RWPE1 (cell line): Measurements from ENCODE around the gene IFT22.

Experiments
- CTCF ChIA-PET: fragments of 350-600 bp; sonication (Branson Sonifier 250); formaldehyde crosslinking; extraction: SDS; loops from one replicate; lab custom pipeline; 2021; lab: Yijun Ruan, JAX
- POLR2A ChIA-PET: fragments of 400-600 bp; formaldehyde crosslinking; extraction: SDS; loops from one replicate; lab custom pipeline; 2020; ENCODE audit warnings: antibody characterized with exemption; ENCODE audit not compliant: low non-redundant PET; lab: Yijun Ruan, JAX
- DNase-seq: peaks from one replicate; pipeline ENCODE4 v3.0.0; 2012; ENCODE audit warnings: low spot score
- H3K27ac ChIP-seq: fragments of 450-650 bp; 2 replicates; pipeline ENCODE4 v1.5.1; 2017
- TF ChIP-seq, protein P1 (sequence below): fragments of 450-650 bp; conservative IDR thresholded peaks from 2 replicates; pipeline ENCODE4 v1.5.1; 2017; ENCODE audit warnings: low read depth, mild to moderate bottlenecking

IFT22 gene

DNA sequence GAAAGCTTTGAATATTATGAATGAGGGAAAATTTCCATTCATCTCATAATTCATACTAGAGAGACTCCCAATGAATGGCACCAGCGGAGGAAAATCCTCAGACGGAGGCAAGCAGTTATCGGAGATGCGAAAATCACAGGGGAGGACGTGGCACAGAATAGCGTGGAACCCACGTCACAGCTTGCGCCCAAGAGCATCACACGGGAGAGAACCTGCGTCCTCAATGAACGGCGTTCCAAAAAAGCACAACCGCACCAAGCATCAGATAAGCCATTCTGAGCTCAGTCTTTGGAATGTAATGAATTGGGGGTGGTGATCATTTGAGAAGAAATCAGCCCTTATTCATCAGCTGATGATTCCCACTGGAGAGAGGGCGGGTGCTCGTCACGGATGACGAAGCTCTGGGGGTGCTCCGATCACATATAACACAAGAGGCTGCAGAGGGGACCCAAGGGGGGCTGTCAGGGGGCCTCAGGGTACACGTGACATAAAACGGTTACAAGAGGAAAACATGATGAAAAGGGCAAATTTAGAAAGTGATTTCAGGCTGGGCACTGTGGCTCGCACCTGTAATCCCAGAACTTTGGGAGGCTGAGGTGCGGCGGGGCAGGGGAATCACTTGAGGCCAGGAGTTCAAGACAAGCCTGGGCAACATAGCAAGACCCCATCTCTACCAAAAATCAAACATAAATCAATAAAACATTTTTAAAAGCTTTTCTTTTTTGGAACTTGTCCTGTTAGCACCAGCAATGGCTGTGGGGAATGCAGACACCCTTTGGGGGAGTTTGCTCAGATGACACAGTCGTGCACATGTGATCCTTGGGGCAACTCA is 42.9 kb downstream of the IFT22 start:
- TF ChIP-seq, protein P1, sequence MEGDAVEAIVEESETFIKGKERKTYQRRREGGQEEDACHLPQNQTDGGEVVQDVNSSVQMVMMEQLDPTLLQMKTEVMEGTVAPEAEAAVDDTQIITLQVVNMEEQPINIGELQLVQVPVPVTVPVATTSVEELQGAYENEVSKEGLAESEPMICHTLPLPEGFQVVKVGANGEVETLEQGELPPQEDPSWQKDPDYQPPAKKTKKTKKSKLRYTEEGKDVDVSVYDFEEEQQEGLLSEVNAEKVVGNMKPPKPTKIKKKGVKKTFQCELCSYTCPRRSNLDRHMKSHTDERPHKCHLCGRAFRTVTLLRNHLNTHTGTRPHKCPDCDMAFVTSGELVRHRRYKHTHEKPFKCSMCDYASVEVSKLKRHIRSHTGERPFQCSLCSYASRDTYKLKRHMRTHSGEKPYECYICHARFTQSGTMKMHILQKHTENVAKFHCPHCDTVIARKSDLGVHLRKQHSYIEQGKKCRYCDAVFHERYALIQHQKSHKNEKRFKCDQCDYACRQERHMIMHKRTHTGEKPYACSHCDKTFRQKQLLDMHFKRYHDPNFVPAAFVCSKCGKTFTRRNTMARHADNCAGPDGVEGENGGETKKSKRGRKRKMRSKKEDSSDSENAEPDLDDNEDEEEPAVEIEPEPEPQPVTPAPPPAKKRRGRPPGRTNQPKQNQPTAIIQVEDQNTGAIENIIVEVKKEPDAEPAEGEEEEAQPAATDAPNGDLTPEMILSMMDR = no peak
- no peak overlapping the region for H3K27ac ChIP-seq
- DNase-seq = no peak
- ChIA-PET CTCF (interaction anchor here (0.6 to 0.7 kb wide), 2 partner anchors 14 to 37 kb away, joined by 3 to 5 read pairs; no protein-coding TSS in a partner anchor), POLR2A (no interaction called here)

DNA sequence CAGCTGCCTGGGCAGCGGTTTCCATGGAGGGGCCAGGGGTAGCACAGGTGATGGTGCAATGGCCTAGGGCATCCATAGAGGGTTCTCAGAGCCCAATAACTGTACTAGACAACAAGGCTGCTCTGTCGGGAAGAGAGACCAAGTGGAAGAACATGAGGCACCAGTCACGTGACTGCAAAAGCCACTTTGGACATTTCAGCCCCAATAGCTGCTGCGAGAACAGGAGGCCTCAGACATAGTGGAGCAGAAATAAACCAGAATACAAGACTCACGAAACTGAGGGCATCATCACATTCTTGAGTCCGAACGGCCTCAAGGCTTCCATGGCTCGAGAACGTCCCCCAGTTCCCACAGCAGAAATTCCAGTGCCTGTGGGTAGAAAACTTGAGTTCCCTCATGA is 44.5 kb downstream of the IFT22 start:
- TF ChIP-seq, protein P1 = no peak
- ChIA-PET POLR2A (no interaction called here), CTCF (interaction anchor here (0.6 kb wide), 1 partner anchor 163 kb away, joined by 3 read pairs; no protein-coding TSS in a partner anchor)

DNA sequence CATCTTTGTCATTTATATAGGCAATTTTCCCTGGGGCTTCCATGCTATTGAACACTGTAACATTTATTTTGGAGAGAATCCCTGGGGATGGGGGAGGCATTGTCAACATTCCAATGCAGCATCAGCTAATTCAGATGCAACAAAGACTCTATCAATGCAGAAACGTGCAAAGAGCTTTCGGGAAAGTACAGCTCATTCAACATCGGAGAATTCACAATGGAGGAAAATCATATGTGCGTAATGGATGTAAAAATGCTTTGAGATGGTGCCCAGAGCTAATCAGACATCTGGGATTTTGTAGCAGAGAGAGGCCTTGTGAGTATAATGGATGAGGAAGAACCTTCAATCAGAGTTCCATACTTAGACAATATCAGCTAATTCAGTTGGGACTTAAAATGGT is 48.4 kb downstream of the IFT22 start:
- ChIA-PET POLR2A (no interaction called here), CTCF (interaction anchor here (0.6 kb wide), 1 partner anchor 18 kb away, joined by 4 read pairs; no protein-coding TSS in a partner anchor)
- H3K27ac ChIP-seq = no peak overlapping the region
- DNase-seq = no peak
- TF ChIP-seq, protein P1 = no peak

More for the DNA sequence above, 44.5 kb downstream of the IFT22 start:
- no peak for DNase-seq
- H3K27ac ChIP-seq = no peak overlapping the region

DNA sequence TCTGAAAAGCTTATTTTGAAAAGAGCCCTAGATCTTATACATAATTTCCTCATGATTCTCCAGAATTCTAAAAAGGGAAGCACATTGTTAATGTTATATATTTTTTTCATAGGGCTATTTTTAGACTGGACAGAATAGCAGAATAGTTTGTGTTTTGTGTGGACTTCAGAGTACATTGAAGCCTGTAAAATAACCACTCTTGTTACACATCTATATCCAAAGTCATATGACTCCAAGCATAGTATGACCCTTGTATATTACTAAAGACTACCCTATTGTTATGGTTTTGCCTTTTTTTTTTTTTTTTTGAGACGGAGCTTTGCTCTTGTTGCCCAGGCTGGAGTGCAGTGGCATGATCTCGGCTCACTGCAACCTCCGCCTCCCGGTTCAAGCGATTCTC is 50.6 kb downstream of the IFT22 start:
- no peak overlapping the region for H3K27ac ChIP-seq
- TF ChIP-seq, protein P1 = no peak
- POLR2A ChIA-PET = no interaction called here
- CTCF ChIA-PET = no interaction called here
- DNase-seq = no peak

DNA sequence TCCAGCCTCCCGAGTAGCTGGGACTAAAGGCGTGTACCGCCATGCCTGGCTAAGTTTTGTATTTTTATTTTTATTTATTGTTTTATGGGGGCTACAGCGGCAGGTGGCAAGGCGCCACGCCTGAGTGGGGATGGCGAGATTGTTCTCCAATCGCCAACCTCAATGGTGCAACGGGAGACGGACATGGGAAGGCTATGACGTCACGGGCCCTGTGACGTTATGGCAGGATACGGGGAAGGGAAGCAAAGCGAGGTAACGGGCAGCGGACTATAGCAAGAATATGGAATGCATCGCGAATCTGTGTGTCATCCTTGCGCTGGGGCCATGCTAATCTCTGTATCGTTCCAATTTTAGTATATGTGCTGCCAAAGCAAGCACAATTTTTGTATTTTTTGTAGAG is 51.9 kb downstream of the IFT22 start:
- no peak for DNase-seq
- CTCF ChIA-PET = no interaction called here
- POLR2A ChIA-PET = no interaction called here

More for the DNA sequence above, 51.9 kb downstream of the IFT22 start:
- no peak overlapping the region for H3K27ac ChIP-seq
- TF ChIP-seq, protein P1 = no peak
